ENCODE data around the gene TRPM5. TPM values are rescaled to one million over a fixed set of nuclear protein-coding genes. Genes with fewer than 3 reads are reported as not detected.
A peak's percentile ranks its signal among the peaks of the same experiment; 100 is the strongest.

Gene TRPM5
- total and polyA plus RNA-seq, 2 donors (not counting 1 experiment from before 2014, with no cell fraction given) = 0.03 TPM; not detected in 1

GRCh38 chr11:2447253-2447950 is 3.1 kb upstream of the TRPM5 start:
- ChIA-PET CTCF (interaction anchor here (0.6 to 4.1 kb wide), 5 partner anchors 27 to 84 kb away, joined by 3 to 25 read pairs (median 3); partner anchors contain the start of gene TSSC4), POLR2A (no interaction called here)
- Mint-ChIP-seq H3K4me1 (peaks cover 31% of the 10 kb centered on the region), H3K9me3 (ENCODE audit: insufficient read depth) (no peaks in the 10 kb centered on the region), H3K27ac (peak overlapping the region; percentile 83), H3K27me3 (no peaks in the 10 kb centered on the region), H3K4me3 (peak overlapping the region; percentile 93)
- peak overlapping the region; percentile 54 for H2AFZ ChIP-seq (ENCODE audit: insufficient read depth, low read depth, low read length, poor library complexity, severe bottlenecking)
- peaks cover 0 to 4% (median 0%) of the 10 kb centered on the region in 3 donors for H3K9me3 ChIP-seq (ENCODE audit: control extremely low read depth in 1 of 3, control insufficient read depth in 2 of 3, insufficient read depth in 1 of 3, low read length in 2 of 3)
- H3K27ac ChIP-seq (ENCODE audit: low read length in 2 of 2) = peak overlapping the region in 1 of 2 donors; percentile 49
- peaks cover 64% of the 10 kb centered on the region for H3K79me2 ChIP-seq (ENCODE audit: control insufficient read depth, insufficient read depth, low read length)
- 58% methylated on average over 11 of the region's 12 CpGs for WGBS (ENCODE audit: insufficient coverage)
- DNase-seq (no peak), ATAC-seq (ENCODE audit: low read depth) (no peak)
- H3K4me2 ChIP-seq (replicated peaks; ENCODE audit: low read depth, low read length, poor library complexity, severe bottlenecking) = peak overlapping the region; percentile 93
- peak overlapping the region; percentile 69 for H3K9ac ChIP-seq (ENCODE audit: low read length)
- H3K4me3 ChIP-seq (ENCODE audit: control extremely low read depth in 1 of 5, extremely low read depth in 1 of 5, insufficient read depth in 1 of 5, low read depth in 2 of 5, low read length in 4 of 5) = peak overlapping the region; percentile 17 to 76 (median 64)
- intact Hi-C loops (cut with micrococcal nuclease) = no loop called here
- peaks cover 33 to 47% of the 10 kb centered on the region in 2 donors for H3K4me1 ChIP-seq (ENCODE audit: control insufficient read depth in 2 of 2, insufficient read depth in 2 of 2, low read length in 2 of 2)
- TF ChIP-seq CTCF (IDR thresholded peaks at IDR 0.05) (no peak), EZH2 (IDR thresholded peaks at IDR 0.05; ENCODE audit: borderline replicate concordance, insufficient read depth, low read depth, low read length, poor library complexity, severe bottlenecking) (no peak)
- peaks cover 0 to 10% (median 0%) of the 10 kb centered on the region in 4 experiments for H3K27me3 ChIP-seq (replicated peaks in 1 of 4; ENCODE audit: control extremely low read depth in 1 of 4, control insufficient read depth in 3 of 4, insufficient read depth in 4 of 4, low read length in 3 of 4)
- H4K20me1 ChIP-seq (ENCODE audit: control insufficient read depth, insufficient read depth, low read length, poor library complexity, severe bottlenecking) = peaks cover 49% of the 10 kb centered on the region
- no peaks in the 10 kb centered on the region for H3K36me3 ChIP-seq (replicated peaks in 1 of 2; ENCODE audit: control extremely low read depth in 1 of 2, control insufficient read depth in 1 of 2, extremely low read depth in 1 of 2, insufficient read depth in 2 of 2, low read length in 1 of 2)
